G401 (cell line): ENCODE data around the gene STAC. TPM values are rescaled to one million over a fixed set of nuclear protein-coding genes. Genes with fewer than 3 reads are reported as not detected.
"Not testable (repeated sequence)": the region's sequence is repeated elsewhere in the genome, so short reads cannot be mapped to it uniquely, and the experiment has no call there.

Experiments
- DNase-seq: peaks from one replicate; pipeline ENCODE4 v3.0.0-alpha.2; 2015; ENCODE audit warnings: low spot score
- in situ Hi-C: cut with HindIII; loops from 2 replicates; pipeline ENCODE4 v1.10.0; 2016; ENCODE audit warnings: low sequenced_read_pairs, mixed read lengths
- total RNA-seq: library from RNA; depleted of rRNA; stranded (reverse); fragments of >200 nt; shearing (Covaris generic); gene quantifications from 2 replicates; pipeline ENCODE4 v1.2.3, GENCODE V29; 2014

Gene STAC
- total RNA-seq, 1 experiment from 2014 or later, result not detected

- in situ Hi-C loops, result no loop called here
- DNase-seq, result no peak
Measured at GRCh38 chr3:36496684-36497633, 116.7 kb downstream of the STAC start.

DNA sequence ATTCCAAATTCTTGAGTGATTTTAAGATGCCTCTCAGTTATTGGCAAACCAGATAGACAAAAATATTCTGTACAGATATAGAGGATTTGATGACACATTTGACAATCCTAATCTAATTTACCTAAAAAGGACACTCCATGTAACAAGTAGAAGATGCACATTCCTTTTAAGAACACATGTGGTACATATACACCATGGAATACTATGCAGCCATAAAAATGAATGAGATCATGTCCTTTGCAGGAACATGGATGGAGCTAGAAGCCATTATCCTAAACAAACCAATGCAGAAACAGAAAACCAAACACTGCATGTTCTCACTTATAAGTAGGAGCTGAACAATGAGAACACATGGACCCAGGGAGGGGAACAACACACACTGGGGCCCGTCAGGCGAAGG lies 119.7 kb downstream of the STAC start:
- DNase-seq, in situ Hi-C loops: not testable (repeated sequence)

- in situ Hi-C loops, result no loop called here
- no peak for DNase-seq
Measured at GRCh38 chr3:36501616-36502015, 121.3 kb downstream of the STAC start.

DNA sequence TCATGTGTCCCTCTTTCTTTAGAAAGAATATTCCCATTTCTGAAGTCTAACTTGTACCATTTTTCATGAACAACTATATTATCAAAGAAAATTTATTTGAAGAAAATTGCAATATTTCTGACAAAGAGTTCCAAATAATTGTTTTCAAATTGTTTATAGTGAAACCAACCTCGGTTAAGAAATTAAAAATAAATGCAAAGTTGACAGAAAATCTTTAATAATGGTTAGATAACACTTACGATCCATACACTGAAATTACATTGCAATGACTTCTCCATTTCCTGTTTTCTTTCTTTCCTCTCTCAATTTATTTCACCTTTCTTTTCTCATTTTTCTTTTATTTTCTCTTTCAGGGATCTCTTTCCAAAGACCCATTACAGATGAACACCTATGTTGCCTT lies 125.1 kb downstream of the STAC start:
- in situ Hi-C loops, result no loop called here
- DNase-seq, result no peak

DNA sequence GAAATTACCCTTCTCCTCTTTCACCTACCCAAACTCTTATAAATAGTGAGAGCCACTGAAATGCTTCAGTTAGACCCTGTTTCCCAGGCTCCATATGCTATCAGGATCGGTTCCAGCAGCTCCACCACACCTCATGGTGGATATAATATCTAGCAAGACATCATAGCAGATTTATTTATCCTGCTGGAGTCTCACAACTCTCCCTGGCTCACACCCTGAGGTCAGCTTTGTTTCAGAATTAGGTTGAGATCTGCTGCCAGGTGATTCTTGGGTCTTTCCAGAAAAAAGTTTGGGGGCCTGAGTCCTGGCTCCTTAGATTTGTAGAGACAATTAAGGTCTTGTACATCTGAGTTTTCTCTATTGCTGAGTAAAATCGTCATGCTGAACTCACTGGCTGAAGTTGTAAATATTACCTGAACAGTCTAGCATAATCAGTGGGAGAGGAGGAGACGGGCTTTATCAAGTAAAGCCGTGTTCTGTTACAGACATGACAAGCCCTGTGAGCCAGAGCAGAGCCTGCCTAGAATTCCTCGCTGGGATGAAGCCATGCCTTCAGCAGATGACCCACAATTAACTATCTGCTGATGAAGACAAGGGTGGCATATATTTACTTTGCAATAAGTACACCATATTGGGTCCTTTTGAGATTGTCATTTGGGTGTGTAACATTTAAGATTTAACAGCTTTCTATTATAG lies 131.6 kb downstream of the STAC start:
- no peak for DNase-seq
- in situ Hi-C loops, result no loop called here

GRCh38 chr3:36512555-36512954 lies 132.3 kb downstream of the STAC start:
- no peak for DNase-seq

DNA sequence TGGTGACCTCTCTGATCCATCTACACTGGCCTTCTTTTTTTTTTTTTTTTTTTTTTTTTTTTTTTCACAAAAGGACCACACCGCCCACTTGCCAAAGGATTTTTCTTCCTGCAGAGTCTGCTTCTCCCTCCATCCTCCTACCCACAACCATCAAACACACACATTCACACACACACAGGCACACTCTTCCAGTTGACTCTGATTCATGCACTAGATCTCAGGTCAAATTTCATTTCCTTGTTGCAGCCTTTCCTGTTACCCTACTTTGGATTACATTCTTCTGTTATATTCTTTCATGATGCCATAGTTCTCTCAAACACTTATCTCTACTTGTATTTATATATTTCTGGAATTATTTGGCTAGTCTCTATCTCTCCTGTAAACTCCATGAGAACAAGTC lies 133.9 kb downstream of the STAC start:
- in situ Hi-C loops, result no loop called here

More at GRCh38 chr3:36512555-36512954, 132.3 kb downstream of the STAC start:
- in situ Hi-C loops, result no loop called here

DNA sequence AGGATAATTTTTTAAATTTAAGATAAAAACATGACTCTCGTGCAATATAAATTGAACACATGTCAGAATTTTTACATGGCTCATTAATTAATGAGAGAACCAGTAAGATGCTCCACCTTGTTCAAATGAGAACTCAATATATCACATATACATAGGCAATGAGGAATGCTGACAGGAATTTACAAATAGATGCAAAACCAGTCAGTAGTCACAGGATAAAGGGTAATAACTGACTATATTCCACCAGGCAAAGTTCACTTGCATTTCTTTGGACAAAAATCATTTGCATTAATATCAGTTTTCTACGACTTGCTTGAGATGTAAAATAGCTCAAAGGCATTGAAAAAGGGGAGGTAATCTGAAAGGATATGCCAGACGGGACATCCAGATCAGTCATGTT lies 139.4 kb downstream of the STAC start:
- in situ Hi-C loops, result no loop called here
- no peak for DNase-seq

More for the DNA sequence above, 133.9 kb downstream of the STAC start:
- DNase-seq, result no peak

GRCh38 chr3:36520241-36521006 lies 140.1 kb downstream of the STAC start:
- in situ Hi-C loops, result no loop called here
- DNase-seq, result no peak

- no peak for DNase-seq
- in situ Hi-C loops, result no loop called here
Measured at GRCh38 chr3:36521007-36521379, 140.7 kb downstream of the STAC start.

GRCh38 chr3:36524560-36524959 lies 144.3 kb downstream of the STAC start:
- in situ Hi-C loops, result no loop called here
- DNase-seq, result no peak

GRCh38 chr3:36525115-36525801 lies 145.0 kb downstream of the STAC start:
- DNase-seq, result no peak
- in situ Hi-C loops, result no loop called here

- no peak for DNase-seq
- in situ Hi-C loops, result no loop called here
Measured at GRCh38 chr3:36538136-36538749, 157.9 kb downstream of the STAC start.

GRCh38 chr3:36540888-36541518 lies 160.7 kb downstream of the STAC start:
- in situ Hi-C loops, result no loop called here
- peak; percentile 15 for DNase-seq

DNA sequence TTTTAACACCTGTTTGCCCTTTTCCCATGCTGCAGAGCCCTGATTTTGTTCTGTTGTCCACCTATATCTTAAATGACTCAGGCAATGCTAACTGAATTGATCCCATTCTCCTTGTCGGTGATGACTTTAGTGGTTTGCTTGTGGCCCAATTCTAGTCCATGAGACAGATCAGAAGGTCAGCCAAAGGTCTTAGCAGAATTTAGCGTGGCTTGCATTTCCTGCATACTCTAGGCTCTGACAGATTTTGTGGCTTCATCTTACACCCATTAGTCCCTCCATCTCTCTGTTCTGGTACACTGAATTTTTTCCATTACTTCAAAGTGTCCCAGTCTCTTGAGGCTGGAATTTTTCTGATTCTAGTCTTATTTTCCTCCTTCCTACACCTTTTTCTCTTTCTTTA lies 161.9 kb downstream of the STAC start:
- in situ Hi-C loops, result no loop called here
- no peak for DNase-seq

DNA sequence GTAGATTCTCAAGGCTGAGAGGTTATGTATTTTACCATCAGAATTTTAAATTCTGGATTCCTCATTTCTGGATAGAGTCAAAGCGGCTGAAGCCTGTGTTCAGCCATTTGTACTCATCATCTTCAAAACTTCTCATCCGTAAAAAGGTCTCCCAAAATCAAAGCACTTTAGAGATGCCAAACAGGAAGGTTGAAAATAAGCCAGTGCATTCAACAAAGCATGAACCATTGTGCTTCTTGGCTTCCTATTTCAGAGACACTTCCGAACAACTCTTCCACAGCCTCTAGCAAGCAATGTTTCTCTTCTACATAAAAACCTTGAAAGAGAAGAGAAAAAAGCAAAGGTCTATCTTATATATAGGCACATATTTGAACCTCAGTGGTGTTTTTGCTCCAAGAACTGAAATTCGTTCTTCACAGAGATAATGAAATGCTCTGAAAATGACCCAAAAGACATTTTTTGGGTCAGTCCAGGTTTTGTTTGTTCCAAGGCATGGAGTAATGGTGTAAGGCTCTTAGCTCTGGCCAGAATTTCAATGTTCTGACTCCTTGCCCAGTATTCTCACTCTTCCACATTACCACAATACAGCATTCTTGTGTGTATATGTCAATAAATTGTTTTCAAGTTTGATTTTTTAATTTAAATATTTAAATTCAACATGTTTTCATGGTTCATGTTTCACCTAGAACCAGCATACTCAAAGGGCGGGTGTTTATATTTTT lies 163.1 kb downstream of the STAC start:
- in situ Hi-C loops, result no loop called here
- peak; percentile 61 for DNase-seq

DNA sequence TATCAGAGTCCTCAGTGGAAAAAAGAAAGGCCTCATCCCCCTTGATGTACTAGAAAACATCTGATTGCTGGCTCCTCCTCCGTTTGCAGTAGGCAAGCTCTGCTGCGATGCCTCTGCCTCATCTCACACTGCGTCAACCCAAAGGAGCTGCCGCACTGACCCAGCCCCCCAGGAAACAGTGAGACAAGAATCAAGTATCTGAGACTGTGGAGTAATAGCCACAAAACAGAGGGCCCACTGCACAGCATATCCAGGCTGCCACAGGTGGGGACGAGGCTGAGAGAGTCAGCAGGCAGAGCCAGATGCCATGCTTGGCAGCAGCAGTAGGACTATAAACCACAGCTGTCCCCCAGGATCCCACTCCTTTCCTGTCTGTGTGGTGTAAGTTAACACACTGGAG lies 165.9 kb downstream of the STAC start:
- DNase-seq, result no peak
- in situ Hi-C loops, result no loop called here

DNA sequence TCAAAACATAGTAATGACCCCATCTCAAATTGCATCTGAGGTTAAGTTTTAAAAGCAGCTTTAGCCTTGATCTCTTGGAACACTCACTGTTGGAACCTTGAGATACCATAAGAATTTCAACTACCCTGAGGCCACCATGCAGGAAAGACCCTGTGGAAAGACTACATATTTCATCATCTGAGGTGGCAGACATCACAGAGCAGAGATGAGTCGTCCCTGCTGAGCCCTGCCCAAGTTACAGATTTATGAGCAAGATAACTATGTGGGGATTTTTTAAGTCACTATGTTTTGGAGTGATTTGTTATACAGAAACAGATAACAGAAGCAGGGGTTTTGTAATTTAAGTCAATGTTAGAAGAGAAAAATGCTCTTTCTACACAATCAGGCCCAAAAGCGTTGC lies 168.4 kb downstream of the STAC start:
- no peak for DNase-seq
- in situ Hi-C loops, result no loop called here
